NCI-H1092 (cell line): ENCODE data around the gene TP53BP2.
"Not testable (repeated sequence)": the region's sequence is repeated elsewhere in the genome, so short reads cannot be mapped to it uniquely, and the experiment has no call there.

Experiments
- DNase-seq: peaks from one replicate; lab custom pipeline; 2025; lab: John Stamatoyannopoulos, UW

TP53BP2 gene

GRCh38 chr1:223856386-223856785 lies 10.6 kb upstream of the TP53BP2 start:
- DNase-seq: no peak

- no peak for DNase-seq
Observed at GRCh38 chr1:223853748-223854147, 8.0 kb upstream of the TP53BP2 start.

GRCh38 chr1:223853275-223853674 lies 7.5 kb upstream of the TP53BP2 start:
- no peak for DNase-seq

GRCh38 chr1:223852337-223852736 lies 6.6 kb upstream of the TP53BP2 start:
- DNase-seq: no peak

DNA sequence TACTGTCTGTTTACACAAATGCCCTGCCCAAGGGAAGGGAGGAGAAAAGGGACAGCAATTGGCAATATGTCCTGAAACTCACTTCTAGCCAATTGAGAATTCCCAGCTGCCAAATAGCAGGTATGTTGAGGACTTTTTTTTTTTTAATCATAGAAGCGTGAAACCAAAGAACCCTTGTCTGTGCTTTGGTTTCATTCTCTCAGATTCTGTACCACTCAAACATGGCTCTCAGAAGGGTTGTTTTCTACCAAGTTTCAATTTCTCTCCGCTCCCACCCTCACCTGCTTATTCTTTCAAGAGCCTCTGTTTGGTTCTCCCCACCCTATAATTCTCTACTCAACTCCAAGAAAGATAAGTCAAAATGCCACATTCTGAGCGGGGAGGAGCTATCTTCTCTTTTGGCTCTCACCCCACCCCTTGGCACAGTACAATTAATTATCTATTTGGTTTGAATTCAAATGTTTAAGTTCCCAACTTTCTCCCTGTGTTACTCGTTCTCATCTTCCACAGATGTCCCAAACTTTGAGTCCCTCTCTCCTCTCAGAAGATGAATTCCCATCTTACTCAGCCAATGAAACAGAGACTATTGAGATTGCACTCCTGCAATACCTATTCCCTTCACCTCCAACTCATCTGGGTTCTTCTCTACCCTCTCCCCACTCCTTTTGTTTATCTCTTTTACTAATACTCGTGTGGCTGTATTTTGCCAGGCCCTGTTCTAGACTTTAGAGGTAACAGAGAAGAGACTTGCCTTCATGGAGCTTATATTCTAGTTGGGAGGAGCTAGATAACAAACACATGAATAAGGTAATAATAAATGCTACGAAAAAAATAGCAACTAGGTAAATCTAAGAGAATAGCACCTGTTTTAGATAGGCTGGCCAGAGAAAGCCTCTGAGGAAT lies 3.9 kb upstream of the TP53BP2 start:
- DNase-seq: no peak

- DNase-seq: no peak
Observed at GRCh38 chr1:223848536-223848935, 2.8 kb upstream of the TP53BP2 start.

DNA sequence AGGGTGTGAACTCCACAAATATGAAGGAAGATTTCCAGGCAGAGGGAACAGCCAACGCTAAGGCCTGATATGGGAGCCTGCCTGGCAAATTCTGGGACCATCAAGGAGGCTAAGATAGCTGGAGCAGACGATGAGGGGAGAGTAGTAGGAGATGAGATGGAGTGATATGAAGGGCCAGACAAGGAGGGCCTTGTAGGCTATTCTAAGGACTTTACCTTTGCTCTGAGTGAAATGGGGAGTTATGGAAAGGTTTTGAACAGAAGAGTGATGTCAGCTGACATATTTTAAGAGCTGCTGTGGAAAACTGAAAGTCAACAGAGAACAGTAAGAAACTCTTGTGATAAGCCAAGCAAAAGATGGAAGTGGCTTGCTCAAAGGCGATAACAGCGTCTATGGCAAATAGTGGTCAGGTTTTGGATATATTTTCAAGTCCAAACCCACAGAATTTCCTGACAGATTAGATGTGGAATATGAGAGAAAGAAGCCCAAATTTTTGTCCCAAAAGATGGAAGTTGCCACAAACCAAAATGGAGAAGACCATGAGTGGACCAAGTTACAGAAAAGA lies 2.1 kb upstream of the TP53BP2 start:
- no peak for DNase-seq

DNA sequence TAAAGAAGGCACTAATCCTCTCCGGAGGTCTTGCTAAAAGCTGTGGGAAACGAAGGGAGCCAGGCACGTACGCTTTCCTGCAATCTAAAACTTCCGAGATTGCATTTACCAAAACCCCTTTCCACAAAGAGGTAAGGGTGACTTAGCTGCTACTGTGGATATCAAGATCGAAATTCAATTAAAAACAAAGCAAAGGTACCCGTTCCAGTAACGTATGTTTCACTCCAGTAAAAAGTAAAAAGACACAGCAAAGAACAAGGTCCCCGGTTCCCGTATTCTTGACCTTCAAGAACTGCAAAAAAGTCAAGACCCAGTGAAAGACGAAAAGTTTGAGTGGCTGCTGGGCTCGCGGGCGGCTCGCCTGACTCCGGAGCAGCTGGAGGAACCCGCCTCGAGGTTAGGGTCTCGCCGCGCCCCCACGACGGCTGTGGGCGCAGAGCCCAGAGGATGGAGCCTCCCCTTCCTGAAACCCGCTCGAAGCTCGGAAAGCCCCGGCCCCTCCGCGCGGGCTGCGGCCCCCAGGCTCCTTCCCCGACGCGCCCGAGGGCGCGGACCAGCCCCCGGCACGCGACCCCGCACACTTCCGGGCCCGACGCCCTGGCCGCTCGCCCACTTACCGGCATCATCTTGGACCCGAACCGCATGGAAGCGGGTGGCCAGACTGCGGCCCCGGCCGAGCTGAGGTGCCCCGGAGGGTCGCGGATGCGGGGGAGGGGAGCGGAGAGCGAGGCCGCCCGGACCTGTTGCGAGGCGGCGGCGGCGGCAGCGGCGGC lies 524 bp downstream of the TP53BP2 start:
- DNase-seq: peak; percentile 47

GRCh38 chr1:223844787-223845036 lies 1.0 kb downstream of the TP53BP2 start:
- DNase-seq: peak; percentile 9

DNA sequence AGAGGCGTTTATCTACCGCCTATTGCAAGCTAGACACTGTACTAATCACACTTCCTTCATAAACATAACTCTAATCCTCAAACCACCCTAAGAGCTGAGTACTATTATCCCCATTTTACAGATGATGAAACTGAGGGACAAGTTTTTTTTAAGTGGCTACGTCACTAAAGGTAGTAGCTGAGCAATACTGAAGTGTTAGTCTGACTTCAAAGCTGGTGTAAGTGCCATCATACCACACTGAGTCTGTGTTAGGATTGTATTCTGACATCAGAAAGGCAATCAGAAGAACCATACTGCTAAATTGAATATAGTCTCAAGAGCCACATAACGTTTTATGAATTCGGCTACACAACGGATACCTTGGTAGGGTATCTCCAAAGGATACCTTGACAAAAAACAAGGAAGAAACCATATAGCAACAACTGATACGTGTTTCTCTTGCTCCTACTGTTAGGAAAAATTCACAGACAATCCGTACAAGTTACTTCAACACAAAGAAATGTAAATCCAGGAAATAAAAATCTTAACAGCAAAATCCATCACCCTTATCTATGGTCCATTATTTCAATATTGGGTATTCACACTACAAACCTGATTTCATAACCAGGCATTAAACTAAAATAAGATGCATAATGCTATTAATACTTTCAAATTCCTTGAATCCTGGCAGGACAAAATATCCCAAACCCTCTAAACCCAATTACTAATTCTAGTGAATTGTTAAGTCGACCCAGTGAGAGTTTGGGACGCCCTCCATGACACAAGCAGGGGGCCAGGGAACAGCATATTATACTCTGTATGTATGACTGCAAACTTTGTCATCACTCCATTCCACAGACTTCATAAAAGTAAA lies 1.6 kb downstream of the TP53BP2 start:
- no peak for DNase-seq

- DNase-seq: no peak
Observed at GRCh38 chr1:223842784-223843183, 3.0 kb downstream of the TP53BP2 start.

DNA sequence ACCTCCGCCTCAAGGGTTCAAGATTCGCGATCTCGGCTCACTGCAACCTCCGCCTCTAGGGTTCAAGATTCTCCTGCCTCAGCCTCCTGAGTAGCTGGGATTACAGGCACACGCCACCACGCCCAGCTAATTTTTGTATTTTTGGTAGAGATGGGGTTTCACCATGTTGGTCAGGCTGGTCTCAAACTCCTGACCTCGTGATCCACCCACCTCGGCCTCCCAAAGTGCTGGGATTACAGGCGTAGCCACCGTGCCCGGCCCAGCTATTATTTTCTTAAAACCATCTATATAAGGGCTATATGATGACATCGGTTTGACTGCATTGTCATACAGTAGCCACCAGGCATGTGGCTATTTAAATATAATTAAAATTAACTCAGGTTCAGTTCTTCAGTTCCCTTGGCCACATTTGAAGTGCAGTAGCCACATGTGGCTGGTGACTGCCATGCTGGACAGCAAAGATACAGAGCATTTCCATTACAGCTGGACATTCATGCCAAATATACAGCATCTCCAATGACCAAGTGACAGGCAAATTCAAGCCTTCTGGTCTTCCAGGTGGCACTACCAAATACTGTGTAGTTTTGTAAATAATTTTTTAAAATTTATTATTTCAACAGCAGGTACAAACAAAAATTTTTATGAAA lies 3.6 kb downstream of the TP53BP2 start:
- DNase-seq: not testable (repeated sequence)

DNA sequence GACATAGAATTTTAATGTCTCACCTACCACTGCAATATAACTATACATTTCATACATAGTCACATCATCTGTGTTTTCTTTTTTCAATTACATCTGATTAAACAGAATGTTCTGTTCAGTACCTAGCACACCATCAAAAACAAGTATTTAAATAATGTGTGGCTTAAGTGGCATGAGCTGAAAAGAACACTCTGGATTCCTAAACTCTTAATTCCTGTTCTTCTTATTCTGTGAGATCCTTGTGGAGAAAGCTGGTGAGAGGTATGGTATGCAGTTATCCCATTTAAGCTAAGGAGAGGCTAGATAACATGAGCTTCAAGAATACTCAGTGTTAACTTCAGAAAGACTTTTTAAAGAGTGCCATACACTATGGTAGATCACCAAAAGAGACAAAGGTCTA lies 5.5 kb downstream of the TP53BP2 start:
- no peak for DNase-seq

- DNase-seq: no peak
Observed at GRCh38 chr1:223838125-223838854, 7.5 kb downstream of the TP53BP2 start.

- DNase-seq: no peak
Observed at GRCh38 chr1:223837687-223838086, 8.1 kb downstream of the TP53BP2 start.

GRCh38 chr1:223837206-223837605 lies 8.5 kb downstream of the TP53BP2 start:
- DNase-seq: no peak

GRCh38 chr1:223836586-223836985 lies 9.2 kb downstream of the TP53BP2 start:
- DNase-seq: no peak

- no peak for DNase-seq
Observed at GRCh38 chr1:223835754-223836153, 10.0 kb downstream of the TP53BP2 start.

GRCh38 chr1:223834660-223835263 lies 11.0 kb downstream of the TP53BP2 start:
- DNase-seq: no peak

GRCh38 chr1:223833948-223834347 lies 11.8 kb downstream of the TP53BP2 start:
- DNase-seq: no peak

- no peak for DNase-seq
Observed at GRCh38 chr1:223832637-223832943, 13.2 kb downstream of the TP53BP2 start.
